GM10266 (cell line): ENCODE data around the gene CAPN1.

Experiments used
- DNase-seq: peaks from one replicate; pipeline ENCODE4 v3.0.0; 2012; ENCODE audit errors: extremely low spot score
- CTCF ChIP-seq: IDR thresholded peaks from 2 replicates; pipeline ENCODE4 v1.5.1; 2012; ENCODE audit warnings: mild to moderate bottlenecking, low read depth; ENCODE audit not compliant: control insufficient read depth, insufficient read depth; ENCODE audit errors: missing control alignments

Gene CAPN1

GRCh38 chr11:65209711-65210360 lies 28.1 kb downstream of the CAPN1 start:
- peak; percentile 3 for DNase-seq
- no peak for TF ChIP-seq CTCF

GRCh38 chr11:65210361-65210731 lies 28.6 kb downstream of the CAPN1 start:
- DNase-seq: peak; percentile 12
- TF ChIP-seq CTCF: no peak

GRCh38 chr11:65210748-65211147 lies 29.0 kb downstream of the CAPN1 start:
- DNase-seq: no peak

GRCh38 chr11:65211293-65212105 lies 29.8 kb downstream of the CAPN1 start:
- no peak for DNase-seq
- no peak for TF ChIP-seq CTCF

More at GRCh38 chr11:65210748-65211147, 29.0 kb downstream of the CAPN1 start:
- no peak for TF ChIP-seq CTCF

GRCh38 chr11:65212226-65212801 lies 30.6 kb downstream of the CAPN1 start:
- TF ChIP-seq CTCF: no peak
- no peak for DNase-seq

- no peak for TF ChIP-seq CTCF
- DNase-seq: peak; percentile 12
These were observed 31.8 kb downstream of the CAPN1 start for GRCh38 chr11:65213322-65214211.
